HS-27A (cell line): ENCODE data around the gene EXOSC9.
A peak's percentile ranks its signal among the peaks of the same experiment; 100 is the strongest.

ENCODE experiments used
- DNase-seq: peaks from one replicate; pipeline ENCODE4 v3.0.0-alpha.2; 2012; ENCODE audit warnings: low read depth, missing footprints

EXOSC9 gene

DNA sequence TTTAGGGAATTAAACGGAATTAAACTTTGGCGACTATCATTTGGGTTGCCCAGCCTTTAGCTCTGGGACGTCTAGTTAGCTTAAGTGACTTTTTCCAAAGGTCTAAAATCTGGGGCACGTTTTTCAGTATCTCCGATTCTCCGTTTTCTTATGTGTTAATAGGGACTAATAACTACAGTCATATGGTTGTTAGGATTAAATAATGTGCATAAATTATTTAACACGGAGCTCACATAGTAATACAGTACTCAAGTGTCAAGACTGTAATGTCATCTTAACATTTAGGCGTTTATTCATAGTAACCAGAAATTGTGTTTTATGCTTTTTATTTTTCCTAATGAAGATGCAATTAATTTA is 23.0 kb downstream of the EXOSC9 start:
- no peak for DNase-seq

DNA sequence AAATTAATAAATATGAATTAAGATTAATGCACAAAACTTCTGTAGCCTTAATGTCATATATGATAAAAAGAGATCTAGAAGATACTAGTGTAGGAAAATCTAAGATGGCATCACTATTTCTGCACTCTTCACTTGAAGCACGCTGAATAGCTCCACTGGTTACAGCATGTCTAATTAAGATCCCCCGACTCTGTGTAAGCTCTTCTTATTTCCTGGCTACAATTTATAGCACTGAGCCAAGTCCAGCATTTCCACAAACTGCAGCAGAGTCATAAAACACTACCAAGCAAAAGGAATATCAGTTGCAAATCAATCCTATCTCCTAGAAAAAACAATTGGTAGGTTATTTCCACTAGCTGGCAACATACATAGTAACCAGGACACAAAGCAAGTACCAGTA is 23.8 kb downstream of the EXOSC9 start:
- DNase-seq = no peak

DNA sequence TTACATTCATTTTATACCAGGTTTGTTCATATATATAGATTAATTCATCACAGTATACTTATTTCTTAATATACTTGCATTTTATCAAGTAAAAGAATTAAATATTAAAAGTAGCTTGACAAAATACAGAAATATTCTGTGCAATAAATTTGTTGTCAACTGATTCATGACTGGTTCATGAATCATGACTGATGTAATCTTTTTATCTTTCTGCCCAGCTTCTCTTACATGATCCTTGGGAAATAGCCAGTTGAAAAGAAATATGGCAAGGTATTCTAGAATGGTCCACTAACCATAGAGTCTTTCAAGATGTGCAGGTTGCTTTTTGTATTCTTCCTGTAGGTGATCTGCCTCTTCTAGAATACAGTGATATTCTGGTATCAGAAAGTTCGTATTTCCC is 26.7 kb downstream of the EXOSC9 start:
- DNase-seq = peak; percentile 14

DNA sequence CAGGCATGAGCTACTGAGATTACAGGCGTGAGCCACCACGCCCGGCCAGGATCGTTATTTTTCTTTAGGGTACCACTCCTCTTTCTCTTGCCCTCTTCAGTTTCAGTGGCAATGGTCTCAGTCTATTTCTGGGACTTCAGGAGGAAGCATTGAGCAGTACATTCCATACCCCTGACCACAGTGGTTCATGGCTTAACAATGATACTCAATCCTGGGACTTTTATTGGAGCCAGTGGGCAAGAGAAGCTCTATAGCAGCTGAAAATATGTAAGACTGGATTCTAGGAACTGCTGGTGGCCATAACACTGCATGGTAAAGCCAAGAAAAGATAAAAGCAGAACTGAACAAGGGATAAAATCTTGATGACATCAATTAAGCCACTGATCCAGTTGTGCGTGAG is 28.4 kb downstream of the EXOSC9 start:
- peak; percentile 9 for DNase-seq

DNA sequence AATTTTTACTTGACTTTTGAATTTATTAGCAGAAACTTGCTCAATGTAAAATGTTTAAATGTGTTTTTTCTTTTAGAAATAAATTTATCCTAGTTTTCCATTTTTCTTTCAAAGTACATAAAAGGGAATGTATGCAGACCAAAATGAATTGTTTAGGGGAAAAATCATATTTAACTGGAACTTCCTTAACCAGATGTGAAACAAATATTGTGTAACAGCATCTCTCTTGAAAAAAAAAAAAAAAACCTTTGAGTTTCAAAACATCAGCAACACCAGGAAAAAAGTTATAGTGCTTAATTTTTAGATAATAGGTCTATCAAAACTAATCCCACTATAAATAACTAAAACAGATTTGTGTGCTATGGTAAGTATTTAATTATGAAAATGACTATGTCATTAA is 37.0 kb downstream of the EXOSC9 start:
- DNase-seq = no peak

DNA sequence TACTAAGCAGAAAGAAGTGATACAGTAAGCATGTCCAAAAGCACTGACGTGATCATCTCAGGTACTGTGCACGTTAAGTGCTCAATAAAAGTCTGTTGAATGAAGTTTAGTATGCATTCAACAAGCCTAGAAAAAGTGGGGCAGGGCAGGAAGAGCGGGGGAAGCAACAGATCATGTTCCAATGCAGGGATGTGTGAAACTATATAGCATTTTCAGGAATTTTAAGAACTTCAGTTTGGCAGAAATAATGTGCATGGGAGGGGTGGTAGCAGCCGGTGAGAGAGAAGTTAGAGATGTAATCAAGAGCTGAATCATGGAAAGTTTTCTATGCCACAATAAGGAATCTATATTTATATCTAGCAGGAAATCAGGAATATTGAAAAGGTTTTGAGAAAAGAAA is 41.7 kb downstream of the EXOSC9 start:
- no peak for DNase-seq

DNA sequence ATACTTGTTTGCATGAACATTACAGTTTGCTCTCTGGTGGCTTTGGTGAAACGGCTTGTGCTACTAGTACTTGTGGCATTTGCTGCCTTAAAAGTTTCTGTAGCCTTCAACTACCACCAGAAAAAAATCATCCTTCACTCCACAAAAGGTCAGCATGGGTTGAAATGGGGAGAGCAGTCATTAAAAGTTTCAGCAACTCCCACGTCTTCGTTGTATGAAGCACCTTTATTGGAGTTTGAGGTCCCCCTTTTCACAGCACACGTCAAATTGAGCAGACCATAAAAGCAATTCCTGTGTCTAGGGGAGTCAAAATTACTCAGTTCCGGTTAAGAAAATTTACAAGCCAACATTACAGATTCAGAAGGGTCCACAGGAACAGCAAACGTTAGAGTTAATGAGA is 45.5 kb downstream of the EXOSC9 start:
- DNase-seq = no peak

DNA sequence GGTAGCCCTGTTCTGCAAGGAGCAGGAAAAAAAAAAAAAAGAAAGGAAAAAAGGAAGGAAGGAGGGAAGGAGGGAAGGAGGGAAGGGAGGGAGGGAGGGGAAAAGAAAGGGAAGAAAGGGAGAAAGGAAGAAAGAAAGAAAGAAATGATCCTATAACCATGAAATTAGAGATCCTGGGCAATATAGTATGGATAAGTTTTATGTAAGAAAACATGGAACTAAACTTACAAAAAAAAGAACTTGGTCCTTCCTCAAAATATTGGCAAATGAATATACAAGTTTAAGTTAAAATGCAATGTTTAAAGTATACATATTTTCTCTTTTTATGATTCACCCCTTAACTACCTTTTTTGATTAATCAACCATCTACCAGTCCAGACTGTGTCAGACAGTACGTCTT is 50.2 kb downstream of the EXOSC9 start:
- no peak for DNase-seq

DNA sequence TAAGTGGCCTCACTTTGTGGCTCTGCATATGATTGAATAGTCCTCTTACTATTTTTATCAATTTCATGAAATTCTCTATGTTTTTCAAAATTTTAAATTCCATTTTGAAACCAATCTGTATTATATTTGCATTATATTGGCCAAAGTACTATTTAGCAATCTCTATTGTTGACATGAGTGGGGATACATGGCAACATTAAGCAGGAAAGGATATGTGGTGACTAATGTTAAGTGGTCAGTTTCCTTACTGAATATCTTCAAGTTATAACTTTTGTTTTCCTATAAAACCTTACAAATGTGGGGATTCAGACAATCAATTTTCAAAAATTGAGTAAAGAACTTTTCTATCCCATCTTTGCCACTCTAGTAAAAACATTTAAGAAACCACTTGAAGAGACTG is 59.0 kb downstream of the EXOSC9 start:
- no peak for DNase-seq

DNA sequence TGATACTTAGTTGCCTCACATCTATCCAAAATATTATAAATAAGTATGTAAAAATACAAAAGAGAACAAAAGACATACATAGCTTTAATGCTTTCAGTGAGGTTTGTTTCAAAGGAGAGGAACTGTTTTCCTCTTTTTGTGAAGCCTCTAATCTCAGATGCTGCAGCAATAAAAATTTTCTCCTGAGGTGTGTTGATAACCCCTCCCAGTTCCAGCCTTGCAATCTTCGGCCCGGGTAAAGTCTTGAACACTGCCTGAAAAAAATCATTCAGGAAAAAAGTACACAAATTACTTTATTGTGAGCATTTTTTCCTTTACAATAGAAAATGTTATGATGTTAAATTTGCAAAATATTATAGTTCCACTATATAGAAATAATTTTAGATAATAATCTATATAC is 60.3 kb downstream of the EXOSC9 start:
- DNase-seq = no peak

DNA sequence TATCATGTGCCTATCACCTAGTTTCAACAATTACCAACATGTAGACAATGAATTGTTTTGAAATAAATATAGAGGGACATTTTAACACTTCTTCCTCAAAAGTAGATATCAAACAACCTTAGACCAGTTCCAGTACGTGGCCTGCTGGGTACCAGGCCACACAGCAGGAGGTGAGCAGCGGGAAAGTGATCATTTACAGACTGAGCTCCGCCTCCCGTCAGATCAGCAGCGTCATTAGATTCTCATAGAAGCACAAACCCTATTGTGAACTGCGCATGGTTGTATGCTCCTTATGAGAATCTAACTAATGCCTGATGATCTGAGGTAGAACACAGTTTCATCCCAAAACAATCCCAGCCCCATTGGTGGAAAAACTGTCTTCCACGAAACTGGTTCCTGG is 62.7 kb downstream of the EXOSC9 start:
- DNase-seq = no peak
